Stimulated activated CD4-positive, alpha-beta T cell treated with anti-CD3 and anti-CD28 coated beads, Interleukin-4, amount 100 ng/mL, for 24 hours (primary cell): ENCODE results near the gene HLCS.

ENCODE experiments used
- DNase-seq: peaks from one replicate; pipeline ENCODE4 v3.0.0-alpha.2; 2020

The HLCS gene

GRCh38 chr21:36879827-36880226 is 86.6 kb downstream of the HLCS start:
- no peak for DNase-seq

DNA sequence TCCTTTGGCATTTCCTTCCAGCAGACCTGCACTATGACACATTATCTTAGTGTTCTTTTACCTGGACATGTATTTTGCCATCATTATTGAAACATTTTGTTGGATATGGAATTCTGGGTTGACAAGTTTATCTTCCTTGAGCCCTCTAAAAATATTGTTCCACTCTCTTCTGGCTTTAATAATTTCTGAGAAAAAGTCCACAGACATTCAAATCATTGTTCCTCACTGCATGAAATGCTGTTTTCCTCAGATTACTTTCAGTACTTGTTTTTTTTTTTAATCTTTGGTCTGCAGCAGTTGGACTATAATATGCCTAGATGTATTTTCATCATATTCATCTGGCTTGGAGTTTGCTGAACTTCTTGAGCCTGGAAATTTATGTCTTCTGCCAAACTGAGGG is 88.7 kb downstream of the HLCS start:
- DNase-seq = no peak

DNA sequence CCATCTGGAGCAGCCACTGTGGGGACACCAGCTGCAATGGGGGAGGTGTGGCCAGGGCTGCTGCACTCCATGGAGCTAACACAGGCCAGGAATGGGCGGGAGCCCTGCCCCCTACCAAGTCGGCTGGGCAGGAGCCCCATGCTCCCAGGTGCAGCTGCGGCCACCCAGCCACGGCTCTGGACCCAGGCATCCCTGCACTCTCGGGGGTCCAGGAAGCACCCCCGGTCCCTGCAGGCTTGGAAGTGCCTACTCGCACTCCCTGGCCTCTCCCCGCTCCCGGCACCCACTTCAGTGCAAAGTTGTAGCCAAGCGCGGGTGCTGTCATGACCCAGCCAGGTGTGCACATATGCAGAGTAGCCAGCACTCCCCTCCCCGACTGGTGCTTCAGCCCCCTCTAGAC is 91.8 kb downstream of the HLCS start:
- no peak for DNase-seq

DNA sequence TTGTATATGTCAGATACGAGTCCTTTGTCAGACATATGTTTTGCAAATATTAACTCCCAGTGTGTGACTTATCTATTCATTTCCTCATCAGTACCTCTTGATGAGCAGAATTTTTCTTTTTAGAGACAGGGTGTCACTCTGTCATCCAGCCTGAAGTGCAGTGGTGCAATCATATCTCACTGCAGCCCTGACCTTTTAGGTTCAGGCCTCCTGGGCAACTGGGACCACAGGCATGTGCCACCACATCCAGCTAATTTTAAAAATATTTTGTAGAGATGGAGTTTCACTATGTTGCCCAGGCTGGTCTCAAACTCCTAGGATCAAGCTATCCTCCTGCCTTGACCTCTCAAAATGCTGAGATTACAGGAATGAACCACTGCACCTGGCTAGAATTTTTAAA is 93.0 kb downstream of the HLCS start:
- no peak for DNase-seq

GRCh38 chr21:36867291-36867905 is 99.1 kb downstream of the HLCS start:
- DNase-seq = no peak

DNA sequence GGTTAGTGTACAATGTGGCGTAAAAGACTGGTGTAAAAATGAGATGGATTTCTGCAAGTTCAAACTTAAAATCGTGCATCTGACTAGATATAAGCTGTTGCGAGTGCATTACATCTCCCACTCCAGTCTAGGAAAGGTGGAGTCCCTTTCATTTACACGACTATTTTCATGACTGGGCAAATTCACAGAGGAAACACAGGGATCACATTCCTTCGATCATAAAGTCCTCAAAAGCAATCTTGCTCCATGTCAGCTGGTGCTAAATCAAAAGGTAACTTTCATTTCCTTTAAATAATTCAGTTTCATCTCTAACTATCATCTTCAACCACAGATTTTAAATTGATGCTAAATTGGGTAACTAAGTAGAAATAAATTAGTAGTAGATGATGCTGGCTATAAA is 100.0 kb downstream of the HLCS start:
- DNase-seq = no peak

- no peak for DNase-seq
Measured at GRCh38 chr21:36864974-36865373, 101.5 kb downstream of the HLCS start.

DNA sequence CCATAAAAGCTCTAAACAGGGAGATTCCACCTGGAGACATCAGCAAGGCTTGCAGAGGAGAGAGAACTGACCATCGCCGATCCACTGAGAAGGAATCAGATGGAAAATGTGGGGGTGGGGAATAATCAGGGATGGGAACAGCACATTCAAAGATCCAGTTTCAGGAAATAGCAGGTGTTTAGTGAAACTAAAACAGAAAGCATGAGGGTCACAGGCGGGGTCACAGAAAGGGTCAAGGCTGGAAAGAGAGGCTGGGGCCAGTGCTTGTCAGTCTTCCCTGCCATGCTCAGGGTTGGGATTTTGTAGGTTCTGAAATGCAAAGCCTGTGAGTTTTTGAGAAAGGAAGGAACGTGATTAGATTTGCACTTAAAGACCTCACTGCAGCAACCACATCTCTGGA is 103.2 kb downstream of the HLCS start:
- no peak for DNase-seq

DNA sequence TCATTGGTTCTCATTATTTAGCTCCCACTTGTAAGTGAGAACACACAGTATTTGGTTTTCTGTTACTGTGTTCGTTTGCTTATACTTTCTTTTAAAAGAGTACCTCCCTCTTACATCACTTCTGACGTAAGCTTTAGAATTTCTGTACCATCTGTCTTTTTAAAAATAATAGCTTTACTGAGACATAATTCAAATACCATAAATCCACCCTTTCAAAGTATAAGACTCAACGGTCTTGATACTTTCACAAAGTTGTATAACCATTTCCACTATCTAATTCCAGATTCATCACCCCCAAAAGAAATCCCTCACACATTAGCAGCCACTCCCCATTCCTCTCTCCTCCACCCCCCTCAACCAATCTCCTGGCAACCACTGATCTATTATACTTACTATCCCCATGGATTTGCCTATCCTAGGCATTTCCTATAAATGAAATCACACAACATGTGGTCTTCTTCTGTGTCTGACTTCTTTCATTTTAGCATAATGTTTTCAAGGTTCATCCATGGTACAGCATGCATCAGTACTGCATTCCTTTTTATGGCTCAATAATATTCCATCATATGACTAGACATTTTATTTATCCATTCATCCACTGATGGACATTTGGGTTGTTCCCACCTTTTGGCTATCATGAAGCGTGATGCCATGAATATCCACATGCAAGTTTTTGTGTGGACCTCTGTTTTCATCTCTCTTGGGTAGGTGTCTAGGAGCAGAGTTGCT is 104.7 kb downstream of the HLCS start:
- no peak for DNase-seq

- no peak for DNase-seq
Measured at GRCh38 chr21:36860736-36861594, 105.5 kb downstream of the HLCS start.

- peak; percentile 9 for DNase-seq
Measured at GRCh38 chr21:36859744-36860501, 106.5 kb downstream of the HLCS start.

DNA sequence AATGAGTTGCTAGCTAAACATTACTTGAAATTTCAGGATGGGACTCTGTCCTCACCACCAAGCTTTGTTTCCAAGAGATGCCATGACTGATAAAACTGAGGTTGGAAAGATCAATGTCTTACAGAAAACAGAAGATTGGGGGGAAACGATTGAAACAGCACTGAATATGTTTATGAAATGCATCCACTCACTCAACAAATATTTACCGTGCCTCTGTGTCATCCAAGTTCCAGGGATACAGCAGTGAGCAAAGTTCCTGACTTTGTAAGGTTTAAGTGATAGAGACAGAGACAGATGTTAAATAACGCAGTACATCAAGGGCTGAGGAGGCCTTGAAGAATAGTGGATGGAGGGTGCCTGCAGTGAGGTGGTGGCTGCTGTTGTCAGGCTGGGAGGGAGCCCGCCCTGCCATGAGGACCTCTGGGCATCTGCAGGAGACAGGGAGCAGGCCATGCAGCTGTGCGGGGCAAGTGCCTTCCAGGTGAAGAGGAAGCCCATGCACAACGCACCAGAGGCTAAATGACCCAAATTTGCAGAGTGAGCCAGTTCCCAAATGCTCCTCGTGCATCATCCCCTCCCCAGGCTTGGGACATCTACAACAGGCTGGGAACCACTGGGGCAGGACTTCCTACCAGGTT is 108.0 kb downstream of the HLCS start:
- DNase-seq = no peak

- DNase-seq = no peak
Measured at GRCh38 chr21:36856643-36857042, 109.8 kb downstream of the HLCS start.

GRCh38 chr21:36854391-36854790 is 112.1 kb downstream of the HLCS start:
- DNase-seq = no peak

GRCh38 chr21:36852864-36853263 is 113.6 kb downstream of the HLCS start:
- no peak for DNase-seq

GRCh38 chr21:36852293-36852692 is 114.2 kb downstream of the HLCS start:
- no peak for DNase-seq

- no peak for DNase-seq
Measured at GRCh38 chr21:36851121-36851520, 115.3 kb downstream of the HLCS start.

- no peak for DNase-seq
Measured at GRCh38 chr21:36850372-36850771, 116.1 kb downstream of the HLCS start.

- no peak for DNase-seq
Measured at GRCh38 chr21:36849461-36850105, 116.9 kb downstream of the HLCS start.

DNA sequence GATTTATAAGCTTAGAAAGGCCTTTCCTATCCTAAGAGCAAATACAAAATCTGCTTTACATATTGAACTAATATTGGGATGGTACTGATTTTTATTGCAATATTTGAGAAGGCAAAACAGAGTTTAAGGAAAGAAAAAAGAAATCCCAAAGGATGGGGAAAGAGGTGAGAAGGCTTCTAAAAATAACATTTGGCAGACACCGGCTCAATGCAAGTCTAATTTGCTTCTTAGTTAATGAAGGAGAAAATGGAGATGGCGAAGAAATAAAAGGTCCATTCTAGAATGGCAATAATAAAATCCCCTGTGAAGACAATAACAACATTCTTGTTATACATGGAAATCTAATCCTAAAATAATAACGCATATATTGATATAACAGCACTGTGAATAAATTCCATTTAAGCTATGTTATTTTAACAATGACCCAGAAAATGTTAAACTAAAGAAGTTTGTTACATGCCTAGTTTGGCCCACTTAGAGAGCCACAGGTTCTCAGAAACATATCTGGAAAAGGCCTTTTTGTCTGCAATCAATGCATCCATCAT is 117.7 kb downstream of the HLCS start:
- DNase-seq = no peak

DNA sequence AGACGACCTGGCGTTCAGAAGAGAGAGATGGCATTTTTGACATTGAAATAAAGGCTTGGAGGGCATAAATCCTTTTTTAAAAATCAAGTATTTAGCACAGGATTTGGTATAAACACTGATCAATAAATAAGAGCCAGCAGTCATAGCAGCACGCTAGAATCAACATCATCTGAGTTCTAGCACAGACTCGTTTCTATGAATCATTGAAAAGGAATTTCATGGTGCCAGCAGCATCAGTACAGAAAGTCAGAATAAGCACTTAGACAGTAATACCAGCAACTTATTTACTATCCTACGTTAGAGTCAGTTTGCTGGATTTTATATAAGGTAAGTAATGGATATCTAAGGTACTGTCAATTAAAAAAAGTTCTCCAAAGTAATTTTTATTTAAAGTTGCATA is 119.3 kb downstream of the HLCS start:
- DNase-seq = no peak

DNA sequence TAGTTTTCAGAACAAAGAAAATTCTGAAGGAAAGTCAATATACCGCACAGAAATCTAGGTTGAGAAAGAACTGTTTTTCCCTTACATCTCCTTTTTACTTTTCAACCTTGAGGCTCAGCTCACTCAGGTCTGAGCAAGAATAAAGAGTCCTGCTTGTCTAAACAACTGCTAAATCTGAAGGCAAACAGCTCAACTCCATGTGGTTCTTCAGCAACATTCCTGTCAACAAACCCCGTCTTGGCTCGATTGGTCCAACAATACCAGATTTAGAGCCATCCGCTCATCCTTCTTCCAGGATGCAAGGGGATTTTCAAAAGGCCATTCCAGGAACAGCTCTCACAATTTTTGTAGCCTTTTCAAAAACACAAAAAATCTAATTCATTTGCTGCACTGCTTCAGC is 119.8 kb downstream of the HLCS start:
- no peak for DNase-seq
